Cardiac muscle cell (in vitro differentiated cells and primary cell): ENCODE data around the gene RNF113B. TPM values are rescaled to one million over a fixed set of nuclear protein-coding genes. Genes with fewer than 3 reads are reported as not detected.
A peak's percentile ranks its signal among the peaks of the same experiment; 100 is the strongest.

Experiments
- DNase-seq, 2 donors: peaks; one replicate each; pipeline versions ENCODE4 v3.0.0 to v3.0.0-alpha.2; 2010 to 2017; ENCODE audit warnings: low read depth in 1 of 2, low spot score in 1 of 2
- H3K27ac ChIP-seq: fragments of 200-600 bp; sonication (generic); 2 replicates; pipeline ENCODE4 v1.5.1; 2016
- H3K27me3 ChIP-seq: fragments of 200-600 bp; sonication (generic); 2 replicates; pipeline ENCODE4 v1.6.0; 2016; ENCODE audit warnings: control low read depth
- H3K36me3 ChIP-seq: fragments of 200-600 bp; sonication (generic); 2 replicates; pipeline ENCODE4 v1.5.1; 2016; ENCODE audit warnings: control low read depth
- H3K4me1 ChIP-seq: fragments of 200-600 bp; sonication (generic); 2 replicates; pipeline ENCODE4 v1.8.1; 2017; ENCODE audit warnings: low read depth, mild to moderate bottlenecking, mixed run types
- H3K4me3 ChIP-seq: fragments of 200-600 bp; sonication (generic); 2 replicates; pipeline ENCODE4 v1.5.1; 2016; ENCODE audit warnings: mild to moderate bottlenecking
- H3K9me3 ChIP-seq: fragments of 200-600 bp; sonication (generic); 2 replicates; pipeline ENCODE4 v1.5.1; 2017; ENCODE audit warnings: low read depth, mild to moderate bottlenecking, control low read depth
- CTCF ChIP-seq: IDR thresholded peaks from 2 replicates; pipeline ENCODE4 v1.5.1; 2012; ENCODE audit warnings: low read depth, mild to moderate bottlenecking, low read length
- polyA plus RNA-seq: library from polyadenylated mRNA; unstranded; fragments of >200 nt; fragmentation: Nextera tagmentation; extraction: Ambion mirVana; gene quantifications from 2 replicates; pipeline ENCODE4 v1.2.1, GENCODE V29; 2016
- total RNA-seq: library from RNA; depleted of rRNA; stranded (reverse); fragments of >200 nt; gene quantifications from 2 replicates; pipeline ENCODE4 v1.2.3, GENCODE V29; 2016

RNF113B gene
- total and polyA plus RNA-seq, 2 experiments from 2014 or later = 0.10 TPM; not detected in 1

GRCh38 chr13:98214008-98214643, 37.1 kb upstream of the RNF113B start:
- Histone ChIP-seq H3K27ac (no peak overlapping the region), H3K4me1 (peaks cover 10% of the 10 kb centered on the region), H3K4me3 (no peak overlapping the region), H3K9me3 (no peaks in the 10 kb centered on the region), H3K27me3 (no peaks in the 10 kb centered on the region), H3K36me3 (no peaks in the 10 kb centered on the region)
- TF ChIP-seq CTCF = no peak
- DNase-seq = peak in 1 of 2 donors; percentile 56

GRCh38 chr13:98213354-98213753, 36.3 kb upstream of the RNF113B start:
- no peak for TF ChIP-seq CTCF
- Histone ChIP-seq H3K36me3 (no peaks in the 10 kb centered on the region), H3K27ac (no peak overlapping the region)

GRCh38 chr13:98212763-98213162, 35.7 kb upstream of the RNF113B start:
- no peaks in the 10 kb centered on the region for H3K9me3 ChIP-seq
- peaks cover 14% of the 10 kb centered on the region for H3K4me1 ChIP-seq
- H3K4me3 ChIP-seq = no peak overlapping the region
- TF ChIP-seq CTCF = no peak
- H3K27ac ChIP-seq = no peak overlapping the region
- no peaks in the 10 kb centered on the region for H3K36me3 ChIP-seq
- no peaks in the 10 kb centered on the region for H3K27me3 ChIP-seq
- no peak for DNase-seq

More at GRCh38 chr13:98213354-98213753, 36.3 kb upstream of the RNF113B start:
- H3K9me3 ChIP-seq = no peaks in the 10 kb centered on the region
- DNase-seq = no peak
- H3K4me1 ChIP-seq = peaks cover 10% of the 10 kb centered on the region
- H3K27me3 ChIP-seq = no peaks in the 10 kb centered on the region
- H3K4me3 ChIP-seq = no peak overlapping the region

GRCh38 chr13:98208606-98209005, 31.5 kb upstream of the RNF113B start:
- DNase-seq = no peak
- H3K9me3 ChIP-seq = no peaks in the 10 kb centered on the region
- no peak for TF ChIP-seq CTCF
- no peaks in the 10 kb centered on the region for H3K27me3 ChIP-seq
- H3K4me3 ChIP-seq = no peak overlapping the region
- peaks cover 9% of the 10 kb centered on the region for H3K4me1 ChIP-seq
- H3K27ac ChIP-seq = no peak overlapping the region
- no peaks in the 10 kb centered on the region for H3K36me3 ChIP-seq

- TF ChIP-seq CTCF = no peak
- peak in 1 of 2 donors; percentile 79 for DNase-seq
- no peaks in the 10 kb centered on the region for H3K27me3 ChIP-seq
- no peaks in the 10 kb centered on the region for H3K36me3 ChIP-seq
- no peak overlapping the region for H3K4me3 ChIP-seq
- H3K9me3 ChIP-seq = no peaks in the 10 kb centered on the region
- H3K27ac ChIP-seq = peak overlapping the region; percentile 87
- peaks cover 11% of the 10 kb centered on the region for H3K4me1 ChIP-seq
Measured at GRCh38 chr13:98207416-98207815, 30.3 kb upstream of the RNF113B start.

- TF ChIP-seq CTCF = no peak
- no peaks in the 10 kb centered on the region for H3K9me3 ChIP-seq
- DNase-seq = peak in 1 of 2 donors; percentile 59
- H3K27me3 ChIP-seq = no peaks in the 10 kb centered on the region
- H3K4me1 ChIP-seq = peaks cover 16% of the 10 kb centered on the region
- H3K4me3 ChIP-seq = no peak overlapping the region
- peak overlapping the region; percentile 87 for H3K27ac ChIP-seq
- H3K36me3 ChIP-seq = no peaks in the 10 kb centered on the region
Measured at GRCh38 chr13:98206946-98207345, 29.9 kb upstream of the RNF113B start.
